Nephron progenitor cell (in vitro differentiated cells): ENCODE results near the gene BCKDHB.

ENCODE experiments used
- DNase-seq: peaks from one replicate; pipeline ENCODE4 v3.0.0; 2021
- H3K27ac Mint-ChIP-seq: 2 replicates; pipeline ENCODE4 v1.8.0; 2021; ENCODE audit warnings: mild to moderate bottlenecking, moderate library complexity, mixed read lengths
- H3K27me3 Mint-ChIP-seq: 2 replicates; pipeline ENCODE4 v1.8.0; 2021; ENCODE audit warnings: mild to moderate bottlenecking, low read depth, mixed read lengths; ENCODE audit not compliant: poor library complexity
- H3K36me3 Mint-ChIP-seq: 2 replicates; pipeline ENCODE4 v1.8.0; 2021; ENCODE audit warnings: low read depth, mixed read lengths
- H3K4me1 Mint-ChIP-seq: 2 replicates; pipeline ENCODE4 v1.8.0; 2021; ENCODE audit warnings: mixed read lengths
- H3K4me3 Mint-ChIP-seq: 2 replicates; pipeline ENCODE4 v1.8.0; 2021; ENCODE audit warnings: mild to moderate bottlenecking, moderate library complexity, mixed read lengths
- H3K9me3 Mint-ChIP-seq: 2 replicates; pipeline ENCODE4 v1.8.0; 2021; ENCODE audit warnings: mild to moderate bottlenecking, moderate library complexity, mixed read lengths
- CTCF ChIP-seq: fragments of 200-600 bp; sonication (generic); IDR thresholded peaks from 2 replicates; pipeline ENCODE4 v1.5.0; 2021; ENCODE audit warnings: antibody characterized with exemption

BCKDHB gene

GRCh38 chr6:80259118-80259517 lies 152.6 kb downstream of the BCKDHB start:
- Mint-ChIP-seq H3K27ac (no peak overlapping the region), H3K36me3 (no peaks in the 10 kb centered on the region), H3K4me3 (no peak overlapping the region), H3K9me3 (no peaks in the 10 kb centered on the region), H3K27me3 (no peaks in the 10 kb centered on the region), H3K4me1 (peaks cover 12% of the 10 kb centered on the region)
- no peak for TF ChIP-seq CTCF
- no peak for DNase-seq

GRCh38 chr6:80263585-80263984 lies 157.1 kb downstream of the BCKDHB start:
- no peak for TF ChIP-seq CTCF
- Mint-ChIP-seq H3K4me1 (peaks cover 17% of the 10 kb centered on the region), H3K4me3 (no peak overlapping the region), H3K27me3 (no peaks in the 10 kb centered on the region), H3K27ac (no peak overlapping the region), H3K9me3 (no peaks in the 10 kb centered on the region), H3K36me3 (no peaks in the 10 kb centered on the region)
- no peak for DNase-seq

- H3K27me3 Mint-ChIP-seq = no peaks in the 10 kb centered on the region
- H3K27ac Mint-ChIP-seq = no peak overlapping the region
- no peak for TF ChIP-seq CTCF
- no peaks in the 10 kb centered on the region for H3K36me3 Mint-ChIP-seq
- H3K9me3 Mint-ChIP-seq = no peaks in the 10 kb centered on the region
- H3K4me3 Mint-ChIP-seq = no peak overlapping the region
- H3K4me1 Mint-ChIP-seq = peaks cover 16% of the 10 kb centered on the region
- no peak for DNase-seq
These were observed 162.6 kb downstream of the BCKDHB start for GRCh38 chr6:80268865-80269730.

GRCh38 chr6:80271074-80271473 lies 164.6 kb downstream of the BCKDHB start:
- peaks cover 16% of the 10 kb centered on the region for H3K4me1 Mint-ChIP-seq
- H3K9me3 Mint-ChIP-seq = no peaks in the 10 kb centered on the region
- H3K27me3 Mint-ChIP-seq = no peaks in the 10 kb centered on the region
- H3K4me3 Mint-ChIP-seq = no peak overlapping the region
- no peak for DNase-seq
- H3K27ac Mint-ChIP-seq = no peak overlapping the region
- no peak for TF ChIP-seq CTCF
- no peaks in the 10 kb centered on the region for H3K36me3 Mint-ChIP-seq

- Mint-ChIP-seq H3K36me3 (no peaks in the 10 kb centered on the region), H3K27ac (no peak overlapping the region), H3K4me1 (peaks cover 5% of the 10 kb centered on the region), H3K4me3 (no peak overlapping the region), H3K27me3 (no peaks in the 10 kb centered on the region), H3K9me3 (no peaks in the 10 kb centered on the region)
- no peak for DNase-seq
- no peak for TF ChIP-seq CTCF
These were observed 166.5 kb downstream of the BCKDHB start for GRCh38 chr6:80272988-80273387.

GRCh38 chr6:80276861-80277260 lies 170.4 kb downstream of the BCKDHB start:
- Mint-ChIP-seq H3K4me3 (no peak overlapping the region), H3K9me3 (no peaks in the 10 kb centered on the region)
- no peak for DNase-seq

More at GRCh38 chr6:80276861-80277260, 170.4 kb downstream of the BCKDHB start:
- H3K36me3 Mint-ChIP-seq = no peaks in the 10 kb centered on the region
- no peak for TF ChIP-seq CTCF
- no peak overlapping the region for H3K27ac Mint-ChIP-seq
- no peaks in the 10 kb centered on the region for H3K4me1 Mint-ChIP-seq
- no peaks in the 10 kb centered on the region for H3K27me3 Mint-ChIP-seq
